K562 (cell line): ENCODE results near the gene MAZ. TPM values are rescaled to one million over a fixed set of nuclear protein-coding genes. Genes with fewer than 3 reads are reported as not detected.

Experiments
- ATAC-seq: fragments of 200-7000 bp; cut with Tn5 transposase; 3 replicates; pipeline ENCODE4 v1.9.1; 2020; ENCODE audit warnings: moderate library complexity
- BruUV-seq: library from RNA; stranded (reverse); fragments of 400-500 nt; replicated peaks from 2 replicates; lab custom pipeline; 2021; lab: Mats Ljungman, UMichigan
- CTCF ChIA-PET: fragments of 300-600 bp; formaldehyde crosslinking; extraction: SDS; loops from one replicate; lab custom pipeline; 2021; ENCODE audit warnings: low intra/inter-chr PET ratio; lab: Yijun Ruan, JAX
- POLR2A ChIA-PET: fragments of 300-600, 350-650 bp; sonication (Branson Sonifier 250); formaldehyde crosslinking; extraction: SDS; loops from one replicate; lab custom pipeline; 2021; ENCODE audit warnings: antibody characterized with exemption, inconsistent platforms; lab: Yijun Ruan, JAX
- DNase-seq, 4 experiments: peaks; one replicate each; pipeline versions ENCODE4 v3.0.0 to v3.0.0-alpha.2; 2011 to 2018; ENCODE audit warnings: low spot score in 3 of 4, mixed read lengths in 3 of 4; ENCODE audit errors: extremely low read depth in 1 of 4
- FAIRE-seq: peaks from 2 replicates; lab custom pipeline; 2011; peaks lifted over from hg19 to GRCh38; lab: Jason Lieb, UNC
- H2AFZ ChIP-seq: 2 replicates; pipeline ENCODE4 v1.6.0; 2011; ENCODE audit warnings: low read depth, low read length, control low read depth, inconsistent platforms
- H3K27ac ChIP-seq: fragments of 200-600 bp; 3 replicates; pipeline ENCODE4 v1.8.0; 2011; ENCODE audit warnings: low read depth, mild to moderate bottlenecking, control low read depth, inconsistent platforms, low read length, moderate library complexity, mixed read lengths; ENCODE audit errors: extremely low read depth
- H3K27me3 ChIP-seq, 2 experiments: fragments of 300-600 bp in 1 of 2; 2 replicates in 1 of 2; 3 replicates in 1 of 2; pipeline versions ENCODE4 v1.6.0 to v1.8.0; 2011; ENCODE audit warnings: inconsistent platforms in 2 of 2, low read length in 2 of 2, mild to moderate bottlenecking in 1 of 2, mixed read lengths in 1 of 2, moderate library complexity in 1 of 2; ENCODE audit not compliant: control insufficient read depth in 2 of 2, insufficient read depth in 2 of 2
- H3K36me3 ChIP-seq: fragments of 300-600 bp; 3 replicates; pipeline ENCODE4 v1.8.0; 2011; ENCODE audit warnings: mild to moderate bottlenecking, low read length, inconsistent platforms; ENCODE audit not compliant: control insufficient read depth, insufficient read depth
- H3K4me1 ChIP-seq, 2 experiments: fragments of 200-600 bp in 1 of 2; replicated peaks in 1 of 2; 2 replicates in 1 of 2; 3 replicates in 1 of 2; pipeline versions ENCODE4 v1.5.1 to v1.8.0; 2011; ENCODE audit warnings: inconsistent platforms in 2 of 2, low read length in 2 of 2, mild to moderate bottlenecking in 1 of 2, mixed read lengths in 1 of 2, moderate library complexity in 1 of 2; ENCODE audit not compliant: control insufficient read depth in 2 of 2, insufficient read depth in 2 of 2
- H3K4me2 ChIP-seq: 2 replicates; pipeline ENCODE4 v1.6.1; 2011; ENCODE audit warnings: low read length, control low read depth, inconsistent platforms, mixed read lengths; ENCODE audit not compliant: insufficient read depth
- H3K4me3 ChIP-seq: fragments of 200-600 bp; sonication (generic), shearing (Covaris generic); 2 replicates; pipeline ENCODE4 v1.5.1; 2016; ENCODE audit warnings: control low read depth, inconsistent platforms
- H3K79me2 ChIP-seq: fragments of 200-600 bp; 3 replicates; pipeline ENCODE4 v1.8.0; 2011; ENCODE audit warnings: low read length, inconsistent platforms; ENCODE audit not compliant: control insufficient read depth, insufficient read depth
- H3K9ac ChIP-seq, 2 experiments: 2 replicates each; pipeline versions ENCODE4 v1.6.0 to v1.6.1; 2011; ENCODE audit warnings: low read depth in 2 of 2, low read length in 2 of 2, control low read depth in 1 of 2, inconsistent platforms in 1 of 2, mild to moderate bottlenecking in 1 of 2, mixed read lengths in 1 of 2; ENCODE audit not compliant: insufficient read depth in 1 of 2
- H3K9me1 ChIP-seq: one replicate; pipeline ENCODE4 v1.6.0; 2011; ENCODE audit warnings: inconsistent platforms, mild to moderate bottlenecking, low read length, moderate library complexity; ENCODE audit not compliant: control insufficient read depth, insufficient read depth
- H3K9me3 ChIP-seq: replicated peaks from 2 replicates; pipeline ENCODE4 v1.5.1; 2011; ENCODE audit warnings: low read depth, low read length, inconsistent platforms; ENCODE audit not compliant: control insufficient read depth, insufficient read depth
- H4K20me1 ChIP-seq: replicated peaks from 2 replicates; pipeline ENCODE4 v1.6.1; 2011; ENCODE audit warnings: low read length, inconsistent platforms, mixed read lengths; ENCODE audit not compliant: control insufficient read depth, insufficient read depth
- HOMEZ ChIP-seq: fragments of 250-450 bp; sonication (Bioruptor Pico); IDR thresholded peaks from 2 replicates; pipeline ENCODE4 v1.4.0; 2020; ENCODE audit warnings: mild to moderate bottlenecking, moderate library complexity
- MCM5 ChIP-seq: fragments of 450-650 bp; IDR thresholded peaks from 2 replicates; pipeline ENCODE4 v1.6.1; 2016; ENCODE audit warnings: low read depth
- PTTG1 ChIP-seq: fragments of 450-650 bp; IDR thresholded peaks from 2 replicates; pipeline ENCODE4 v1.6.1; 2016; ENCODE audit warnings: low read depth, mild to moderate bottlenecking, missing genetic modification characterization, missing compliant biosample characterization
- SIN3A ChIP-seq, 2 experiments: fragments of 150-350 bp in 1 of 2; IDR thresholded peaks; 2 replicates each; pipeline ENCODE4 v1.6.1; 2011 to 2016; ENCODE audit warnings: borderline replicate concordance in 2 of 2, low read depth in 2 of 2, low read length in 2 of 2, mild to moderate bottlenecking in 2 of 2, moderate library complexity in 2 of 2; ENCODE audit not compliant: control insufficient read depth in 1 of 2
- SMARCA5 ChIP-seq: fragments of 450-650 bp; IDR thresholded peaks from 2 replicates; pipeline ENCODE4 v1.6.1; 2016
- U2AF1 ChIP-seq: fragments of 200-400 bp; formaldehyde crosslinking; optimal IDR thresholded peaks from 2 replicates; pipeline ENCODE3; 2017; ENCODE audit warnings: mild to moderate bottlenecking, low read depth, low read length, moderate library complexity
- YY1 ChIP-seq, 3 experiments: IDR thresholded peaks; 2 replicates each; pipeline ENCODE4 v1.6.1; 2011; ENCODE audit warnings: low read length in 2 of 3, mild to moderate bottlenecking in 2 of 3, moderate library complexity in 2 of 3, borderline replicate concordance in 1 of 3, control low read depth in 1 of 3, low read depth in 1 of 3; ENCODE audit not compliant: insufficient read depth in 3 of 3, insufficient replicate concordance in 2 of 3, control insufficient read depth in 1 of 3, insufficient read length in 1 of 3; ENCODE audit errors: extremely low read depth in 1 of 3
- ZNF395 ChIP-seq: fragments of 200-800 bp; sonication (Bioruptor generic); IDR thresholded peaks from 2 replicates; pipeline ENCODE4 v1.6.1; 2017; ENCODE audit warnings: missing genetic modification characterization, missing compliant biosample characterization
- whole genome bisulfite sequencing: fragments of 100-300 bp; shearing (Covaris generic); methylation state at CpG from one replicate; pipeline ENCODE4 v1.1.6; 2016; ENCODE audit warnings: low coverage, mixed read lengths; ENCODE audit not compliant: insufficient coverage; ENCODE audit errors: missing lambda C conversion rate; 5-methylcytosine and 5-hydroxymethylcytosine counted together
- in situ Hi-C: fragments of 300-500 bp; cut with MboI; formaldehyde crosslinking; loops from 4 replicates; pipeline ENCODE4 v1.15.0; 2018; ENCODE audit warnings: inconsistent platforms, mixed read lengths
- intact Hi-C: fragments of 100-400 bp; cut with micrococcal nuclease; formaldehyde crosslinking; loops from 2 replicates; pipeline ENCODE4 v1.14.2; 2022
- polyA plus RNA-seq, 8 experiments: library from polyadenylated mRNA; depleted of rRNA in 4 of 8; stranded (reverse) in 5 of 8; unstranded in 3 of 8; fragments of >200 nt; fragmentation: Nextera tagmentation in 2 of 8; fragmentation: Illumina TruSeq in 1 of 8; extraction: Ambion mirVana in 2 of 8; extraction: Trizol in 1 of 8; gene quantifications; 2 replicates each; pipeline versions ENCODE4 v1.2.1 to v1.2.3, GENCODE V29; 2011 to 2014; ENCODE audit warnings: inconsistent platforms in 1 of 8, missing spikeins in 1 of 8
- total RNA-seq, 7 experiments: library from RNA; depleted of rRNA in 6 of 7; stranded (reverse); fragments of >200 nt in 6 of 7; fragmentation: Illumina TruSeq in 2 of 7; extraction: Trizol in 2 of 7; gene quantifications; 2 replicates each; pipeline versions ENCODE4 v1.2.1 to v1.2.3, GENCODE V29; 2011 to 2021; ENCODE audit warnings: low replicate concordance in 1 of 7
- TF ChIP-seq, protein P1 (sequence below): fragments of 450-650 bp; formaldehyde crosslinking; IDR thresholded peaks from 2 replicates; pipeline ENCODE4 v1.4.0; 2022; ENCODE audit warnings: missing genetic modification characterization

Gene MAZ
- total and polyA plus RNA-seq, 9 of the 15 experiments (the other 6 are each of a cell fraction or from before 2014, with no cell fraction given) = 45.4 to 532 (median 250) TPM

- TF ChIP-seq ZNF395 (CRISPR knock-in tag) = no peak
- no peak for TF ChIP-seq HOMEZ
Observed at GRCh38 chr16:29815793-29816693, 9.7 kb downstream of the MAZ start, which contains the start of gene PAGR1 (continued).

- peaks cover 21% of the 10 kb centered on the region for H3K79me2 ChIP-seq
- H3K9ac ChIP-seq = peak overlapping the region; percentile 62 to 91
- peak overlapping the region; percentile 78 for H3K4me2 ChIP-seq
- H3K27ac ChIP-seq = peak overlapping the region; percentile 71
- H2AFZ ChIP-seq = peak overlapping the region; percentile 95
- H3K9me3 ChIP-seq = no peaks in the 10 kb centered on the region
- peak; percentile 43 for ATAC-seq
- H4K20me1 ChIP-seq = no peaks in the 10 kb centered on the region; the same call in 1 of the 2 replicates
- 0% methylated on average over 26 of the region's 37 CpGs for WGBS
- FAIRE-seq = peak; percentile 82
- H3K4me3 ChIP-seq = peak overlapping the region; percentile 68
- H3K27me3 ChIP-seq = no peaks in the 10 kb centered on the region
- peak; percentile 49 to 66 (median 60) for DNase-seq
- ChIA-PET CTCF (interaction anchor here (1.0 to 1.9 kb wide), 2 partner anchors 9 to 116 kb away, joined by 3 to 5 read pairs; no protein-coding TSS in a partner anchor), POLR2A (interaction anchor here (0.6 to 2.5 kb wide), 7 partner anchors 9 to 137 kb away, joined by 3 to 8 read pairs (median 4); no protein-coding TSS in a partner anchor)
- H3K9me1 ChIP-seq = no peaks in the 10 kb centered on the region
- in situ Hi-C loops (no loop called here), intact Hi-C loops (loop anchor here (5.0 to 10.0 kb wide), 2 partner anchors 115 to 208 kb away; partner anchors contain the start of gene C16orf92)
- BruUV-seq = no TSS peak
- H3K4me1 ChIP-seq = peaks cover 24 to 69% of the 10 kb centered on the region in 2 experiments
- H3K36me3 ChIP-seq = peaks cover 23% of the 10 kb centered on the region
- TF ChIP-seq SIN3A (IDR thresholded peaks at IDR 0.05; ENCODE audit: borderline replicate concordance in 2 of 2, control insufficient read depth in 1 of 2, low read depth in 2 of 2, low read length in 2 of 2) (peak; percentile 22 to 44; a peak in 1 of 4 replicates), MCM5 (no peak), PTTG1 (no peak), SMARCA5 (no peak), YY1 (IDR thresholded peaks at IDR 0.05; ENCODE audit: borderline replicate concordance in 1 of 3, control insufficient read depth in 1 of 3, extremely low read depth in 1 of 3, insufficient read depth in 3 of 3, insufficient read length in 1 of 3, insufficient replicate concordance in 2 of 3, low read depth in 1 of 3, low read length in 2 of 3) (peak in 1 of 3 experiments; percentile 13), U2AF1 (no peak)
- TF ChIP-seq, protein P1, sequence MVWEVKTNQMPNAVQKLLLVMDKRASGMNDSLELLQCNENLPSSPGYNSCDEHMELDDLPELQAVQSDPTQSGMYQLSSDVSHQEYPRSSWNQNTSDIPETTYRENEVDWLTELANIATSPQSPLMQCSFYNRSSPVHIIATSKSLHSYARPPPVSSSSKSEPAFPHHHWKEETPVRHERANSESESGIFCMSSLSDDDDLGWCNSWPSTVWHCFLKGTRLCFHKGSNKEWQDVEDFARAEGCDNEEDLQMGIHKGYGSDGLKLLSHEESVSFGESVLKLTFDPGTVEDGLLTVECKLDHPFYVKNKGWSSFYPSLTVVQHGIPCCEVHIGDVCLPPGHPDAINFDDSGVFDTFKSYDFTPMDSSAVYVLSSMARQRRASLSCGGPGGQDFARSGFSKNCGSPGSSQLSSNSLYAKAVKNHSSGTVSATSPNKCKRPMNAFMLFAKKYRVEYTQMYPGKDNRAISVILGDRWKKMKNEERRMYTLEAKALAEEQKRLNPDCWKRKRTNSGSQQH (CRISPR knock-in tag) = 0 out of 2 replicates have a peak, but pooled peaks have one; percentile 4
Observed at GRCh38 chr16:29816694-29817441, 10.5 kb downstream of the MAZ start.
